ENCODE results near the gene AP1AR. TPM values are rescaled to one million over a fixed set of nuclear protein-coding genes. Genes with fewer than 3 reads are reported as not detected.

The AP1AR gene
- polyA plus RNA-seq, 2 of the 4 experiments (the other 2 are of a cell fraction), result 16.0 to 34.6 TPM

GRCh38 chr4:112266823-112267222 lies 35.2 kb downstream of the AP1AR start:
- no peak for TF ChIP-seq GATA3 (IDR thresholded peaks at IDR 0.05; ENCODE audit: borderline replicate concordance)
- TF ChIP-seq EHMT2 (IDR thresholded peaks at IDR 0.05; ENCODE audit: low read depth), result no peak
- peak; percentile 25 to 36; a peak in 2 of 5 replicates for TF ChIP-seq RAD21 (conservative IDR thresholded peaks at IDR 0.05 in 1 of 2, IDR thresholded peaks at IDR 0.05 in 1 of 2)
- peak; percentile 50 for TF ChIP-seq CTCF (IDR thresholded peaks at IDR 0.05)
- no peak for TF ChIP-seq ATOH8 (CRISPR knock-in tag; IDR thresholded peaks at IDR 0.05; ENCODE audit: low read depth)
- TF ChIP-seq JUNB (IDR thresholded peaks at IDR 0.05), result no peak
- no peak for TF ChIP-seq ZFP36 (IDR thresholded peaks at IDR 0.05; ENCODE audit: borderline replicate concordance, partially characterized antibody)
- no peak for TF ChIP-seq RCOR1 (IDR thresholded peaks at IDR 0.05; ENCODE audit: low read depth, low read length)
- TF ChIP-seq SMC3 (IDR thresholded peaks at IDR 0.05), result peak; percentile 40; the same call in 2 of the 3 replicates
- no peak for TF ChIP-seq NFE2L2 (conservative IDR thresholded peaks at IDR 0.05; ENCODE audit: low read length)
- 48% methylated on average over 2 of the region's 2 CpGs for WGBS (ENCODE audit: missing lambda C conversion rate)
- peak in 1 of 2 experiments; percentile 26 for DNase-seq (ENCODE audit: low read depth in 1 of 2, low spot score in 1 of 2)
- CTCF ChIA-PET, result interaction anchor here (1.3 kb wide), 1 partner anchor 167 kb away, joined by 9 read pairs; no protein-coding TSS in a partner anchor
- ATAC-seq, result peak in 1 of 2 experiments; percentile 63; a peak in 2 of 6 replicates
- POLR2A ChIA-PET, result no interaction called here
- Histone ChIP-seq H3K9me3 (no peaks in the 10 kb centered on the region), H3K4me1 (peaks cover 8% of the 10 kb centered on the region; the same call in 1 of the 3 replicates), H3K27ac (no peak overlapping the region), H3K4me2 (no peak overlapping the region), H3K4me3 (no peak overlapping the region)
- FAIRE-seq, result no peak

- peaks cover 8% of the 10 kb centered on the region; the same call in 1 of the 3 replicates for H3K4me1 ChIP-seq
- FAIRE-seq, result no peak
- no peak overlapping the region for H3K4me2 ChIP-seq
- H3K4me3 ChIP-seq, result no peak overlapping the region
- ATAC-seq, result no peak
- ChIA-PET CTCF (no interaction called here), POLR2A (no interaction called here)
- 91% methylated on average over 1 of the region's 1 CpG for WGBS (ENCODE audit: missing lambda C conversion rate)
- no peaks in the 10 kb centered on the region for H3K9me3 ChIP-seq
- no peak overlapping the region for H3K27ac ChIP-seq
- no peak for DNase-seq (ENCODE audit: low read depth in 1 of 2, low spot score in 1 of 2)
- TF ChIP-seq MAFK (IDR thresholded peaks at IDR 0.05; ENCODE audit: partially characterized antibody) (peak; percentile 24), POLR2AphosphoS2 (conservative IDR thresholded peaks at IDR 0.05; ENCODE audit: low read length) (no peak), CHD4 (IDR thresholded peaks at IDR 0.05; ENCODE audit: borderline replicate concordance) (no peak)
Observed at GRCh38 chr4:112270051-112270450, 38.5 kb downstream of the AP1AR start.

GRCh38 chr4:112270640-112271421 lies 39.2 kb downstream of the AP1AR start:
- Histone ChIP-seq H3K27ac (no peak overlapping the region), H3K9me3 (no peaks in the 10 kb centered on the region), H3K4me2 (no peak overlapping the region), H3K4me3 (no peak overlapping the region), H3K4me1 (peaks cover 8% of the 10 kb centered on the region; the same call in 1 of the 3 replicates)
- no peak for ATAC-seq
- CTCF ChIA-PET, result interaction anchor here (0.6 to 1.9 kb wide), 2 partner anchors 37 to 171 kb away, joined by 3 to 6 read pairs; no protein-coding TSS in a partner anchor
- POLR2A ChIA-PET, result interaction anchor here (1.0 kb wide), 1 partner anchor 26 kb away, joined by 8 read pairs; the partner anchor contains the start of gene ALPK1
- 89% methylated on average over 8 of the region's 8 CpGs for WGBS (ENCODE audit: missing lambda C conversion rate)
- no peak for FAIRE-seq
- DNase-seq (ENCODE audit: low read depth in 1 of 2, low spot score in 1 of 2), result no peak
- TF ChIP-seq POLR2AphosphoS2 (conservative IDR thresholded peaks at IDR 0.05; ENCODE audit: low read length) (no peak), RARB (CRISPR knock-in tag; IDR thresholded peaks at IDR 0.05) (no peak), HES2 (IDR thresholded peaks at IDR 0.05) (no peak), HOXB5 (CRISPR knock-in tag; IDR thresholded peaks at IDR 0.05) (no peak), JUN (IDR thresholded peaks at IDR 0.05) (no peak), HDAC2 (IDR thresholded peaks at IDR 0.05) (no peak), TP53 (CRISPR knock-in tag; IDR thresholded peaks at IDR 0.05) (no peak), FOSL2 (IDR thresholded peaks at IDR 0.05) (no peak), FOSL2 (CRISPR knock-in tag; IDR thresholded peaks at IDR 0.05) (no peak), ZC3H11A (IDR thresholded peaks at IDR 0.05) (no peak), EP300 (IDR thresholded peaks at IDR 0.05) (no peak), MAZ (IDR thresholded peaks at IDR 0.05; ENCODE audit: borderline replicate concordance, low read depth, low read length) (no peak), KDM5A (IDR thresholded peaks at IDR 0.05) (no peak), MYC (IDR thresholded peaks at IDR 0.05; ENCODE audit: borderline replicate concordance, low read length) (no peak), HOXB13 (CRISPR knock-in tag; IDR thresholded peaks at IDR 0.05; ENCODE audit: low read depth) (no peak), NR3C1 (IDR thresholded peaks at IDR 0.05) (no peak), EHF (CRISPR knock-in tag; IDR thresholded peaks at IDR 0.05) (no peak), GATA3 (IDR thresholded peaks at IDR 0.05; ENCODE audit: borderline replicate concordance) (no peak), CTCF (IDR thresholded peaks at IDR 0.05) (no peak), CBX2 (IDR thresholded peaks at IDR 0.05; ENCODE audit: borderline replicate concordance, low read depth) (no peak)
